ENCODE results near the gene GRIN3B.
A peak's percentile ranks its signal among the peaks of the same experiment; 100 is the strongest.

GRIN3B gene

DNA sequence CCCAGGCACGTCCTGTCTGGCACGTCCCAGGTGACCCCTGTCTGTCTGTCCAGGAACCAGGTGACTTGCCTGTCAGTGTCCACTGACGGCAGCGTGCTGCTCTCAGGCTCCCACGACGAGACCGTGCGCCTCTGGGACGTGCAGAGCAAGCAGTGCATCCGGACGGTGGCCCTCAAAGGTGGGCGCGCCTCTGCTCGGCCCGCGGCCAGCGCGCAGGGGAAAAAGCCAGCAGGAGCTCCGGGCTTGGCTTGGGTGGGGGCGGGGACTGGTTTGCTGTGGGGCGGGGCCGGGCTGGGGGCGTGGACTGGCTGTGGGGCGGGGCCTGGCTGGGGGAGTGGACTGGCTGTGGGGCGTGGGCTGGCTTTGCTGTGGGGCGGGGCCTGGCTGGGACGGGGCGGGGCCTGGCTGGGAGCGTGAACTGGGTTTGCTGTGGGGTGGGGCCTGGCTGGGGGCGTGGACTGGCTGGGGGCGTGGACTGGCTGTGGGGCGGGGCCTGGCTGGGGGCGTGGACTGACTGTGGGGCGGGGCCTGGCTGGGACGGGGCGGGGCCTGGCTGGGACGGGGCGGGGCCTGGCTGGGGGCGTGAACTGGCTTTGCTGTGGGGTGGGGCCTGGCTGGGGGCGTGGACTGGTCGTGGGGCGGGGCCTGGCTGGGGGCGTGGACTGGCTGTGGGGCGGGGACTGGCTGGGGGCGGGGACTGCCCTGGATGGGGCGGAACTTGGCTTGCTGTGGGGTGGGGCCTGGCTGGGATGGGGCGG is 8.9 kb upstream of the GRIN3B start:
- peak; percentile 69 for DNase-seq

DNA sequence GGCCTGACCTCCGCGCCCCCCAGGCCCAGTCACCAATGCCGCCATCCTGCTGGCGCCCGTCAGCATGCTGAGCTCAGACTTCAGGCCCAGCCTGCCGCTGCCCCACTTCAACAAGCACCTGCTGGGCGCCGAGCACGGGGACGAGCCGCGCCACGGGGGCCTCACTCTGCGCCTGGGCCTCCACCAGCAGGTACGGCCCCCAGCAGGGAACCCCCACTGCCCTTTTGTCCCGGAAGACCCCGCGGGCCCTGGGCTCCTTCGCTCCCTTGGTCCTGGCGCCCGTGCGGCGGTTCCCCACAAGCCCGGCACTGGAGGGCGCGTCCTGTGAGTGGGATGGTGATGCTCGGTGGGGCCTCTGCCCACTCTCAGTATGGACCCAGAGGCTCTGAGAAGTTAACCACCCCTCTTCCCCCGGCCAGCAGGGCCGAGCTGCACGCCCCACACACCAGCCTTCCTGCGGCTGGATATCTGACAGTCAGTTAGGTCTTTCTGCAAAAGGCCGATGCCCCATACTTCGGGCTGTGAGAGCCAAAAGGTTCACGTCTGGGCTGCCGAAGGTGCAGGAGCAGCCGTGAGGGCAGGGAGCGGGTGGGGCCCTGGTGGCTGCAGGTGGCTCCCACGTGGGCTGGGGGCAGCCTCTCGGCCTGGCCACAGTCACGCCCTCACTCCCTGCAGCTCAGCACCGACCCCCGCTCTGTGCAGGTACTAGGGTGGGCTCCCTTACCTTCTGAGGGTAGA is 8.1 kb upstream of the GRIN3B start:
- no peak for DNase-seq

DNA sequence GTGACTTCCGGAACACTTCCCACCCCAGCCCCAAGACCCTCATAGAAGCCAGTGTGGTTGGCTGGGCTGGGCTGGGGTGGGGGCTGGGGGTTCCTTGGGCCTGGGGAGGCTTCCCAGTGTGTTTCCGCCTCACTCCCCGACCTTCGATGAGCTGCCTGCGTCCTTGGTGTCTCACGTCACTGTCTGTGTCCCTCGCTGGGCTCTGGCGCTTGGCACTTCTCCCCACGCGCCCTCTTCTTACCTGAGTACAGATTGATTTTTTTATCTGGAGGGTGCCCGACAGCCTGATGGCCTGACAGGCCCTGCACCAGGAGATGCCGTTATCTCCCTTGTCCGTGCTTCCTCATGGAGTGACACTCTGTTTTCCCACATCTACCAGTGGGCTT is 7.6 kb upstream of the GRIN3B start:
- DNase-seq = no peak

DNA sequence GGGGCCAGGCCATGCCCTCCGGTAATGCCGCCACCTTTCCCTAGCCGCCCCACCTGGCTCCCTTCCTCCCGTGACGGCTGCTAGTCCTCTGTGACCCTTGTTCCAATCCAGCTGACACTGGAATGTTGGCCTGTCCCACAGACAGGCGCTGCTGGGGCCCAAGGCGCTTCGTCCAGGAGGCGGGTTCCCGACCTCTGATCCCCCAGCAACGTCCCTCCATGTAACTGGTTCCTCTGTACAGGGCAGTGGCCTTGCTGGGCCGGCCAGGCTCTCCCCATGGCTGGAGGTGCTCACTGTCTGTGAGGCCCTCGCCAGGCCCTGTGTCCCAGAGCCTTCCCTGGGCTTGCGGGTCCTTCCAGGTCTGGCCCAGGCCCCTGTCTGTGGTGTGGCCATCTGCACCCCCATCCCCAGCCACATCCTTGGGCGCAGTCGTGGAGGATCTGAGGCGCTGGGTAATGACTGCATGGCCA is 6.8 kb upstream of the GRIN3B start:
- no peak for DNase-seq

DNA sequence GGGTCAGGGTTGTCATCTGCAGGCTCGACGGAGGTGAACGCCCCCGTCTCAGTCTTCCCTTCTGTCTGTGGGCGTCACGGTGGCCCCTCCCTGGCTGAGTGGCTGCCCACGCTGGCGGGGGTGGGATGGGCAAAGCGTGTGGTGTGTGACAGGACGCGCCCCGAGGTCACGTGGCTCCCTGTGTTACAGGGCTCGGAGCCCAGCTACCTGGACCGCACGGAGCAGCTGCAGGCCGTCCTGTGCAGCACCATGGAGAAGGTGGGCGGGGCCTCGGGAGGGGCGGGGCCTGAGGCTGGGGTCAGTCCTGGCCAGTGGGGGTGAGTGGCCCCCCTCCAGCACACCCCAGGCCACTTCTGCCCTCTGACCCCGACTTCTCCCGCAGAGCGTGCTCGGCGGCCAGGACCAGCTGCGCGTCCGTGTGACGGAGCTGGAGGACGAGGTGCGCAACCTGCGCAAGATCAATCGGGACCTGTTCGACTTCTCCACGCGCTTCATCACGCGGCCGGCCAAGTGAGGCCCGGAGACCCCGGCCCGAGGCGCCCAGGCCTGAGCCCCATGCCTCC is 6.3 kb upstream of the GRIN3B start:
- DNase-seq = no peak

DNA sequence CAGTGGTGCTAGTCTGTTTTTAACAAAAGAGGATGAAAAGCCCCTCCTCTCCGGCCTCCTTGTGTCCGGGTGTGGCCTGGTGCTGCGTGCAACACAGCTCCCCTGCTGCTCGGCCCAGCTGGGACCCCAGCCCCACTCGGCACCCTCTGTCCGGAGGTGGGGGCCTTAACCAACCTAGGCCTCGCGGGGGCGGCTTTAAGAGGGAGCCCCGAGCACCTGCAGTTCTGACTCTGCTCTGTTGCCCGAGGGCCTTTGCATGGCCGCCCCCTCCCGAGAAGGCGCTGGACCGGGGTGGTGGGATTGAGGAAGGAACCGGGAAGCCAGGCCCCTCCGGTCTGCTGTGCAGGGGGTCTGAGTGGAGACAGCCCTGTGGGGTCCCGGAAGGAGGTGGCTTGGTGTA is 5.7 kb upstream of the GRIN3B start:
- DNase-seq = no peak

DNA sequence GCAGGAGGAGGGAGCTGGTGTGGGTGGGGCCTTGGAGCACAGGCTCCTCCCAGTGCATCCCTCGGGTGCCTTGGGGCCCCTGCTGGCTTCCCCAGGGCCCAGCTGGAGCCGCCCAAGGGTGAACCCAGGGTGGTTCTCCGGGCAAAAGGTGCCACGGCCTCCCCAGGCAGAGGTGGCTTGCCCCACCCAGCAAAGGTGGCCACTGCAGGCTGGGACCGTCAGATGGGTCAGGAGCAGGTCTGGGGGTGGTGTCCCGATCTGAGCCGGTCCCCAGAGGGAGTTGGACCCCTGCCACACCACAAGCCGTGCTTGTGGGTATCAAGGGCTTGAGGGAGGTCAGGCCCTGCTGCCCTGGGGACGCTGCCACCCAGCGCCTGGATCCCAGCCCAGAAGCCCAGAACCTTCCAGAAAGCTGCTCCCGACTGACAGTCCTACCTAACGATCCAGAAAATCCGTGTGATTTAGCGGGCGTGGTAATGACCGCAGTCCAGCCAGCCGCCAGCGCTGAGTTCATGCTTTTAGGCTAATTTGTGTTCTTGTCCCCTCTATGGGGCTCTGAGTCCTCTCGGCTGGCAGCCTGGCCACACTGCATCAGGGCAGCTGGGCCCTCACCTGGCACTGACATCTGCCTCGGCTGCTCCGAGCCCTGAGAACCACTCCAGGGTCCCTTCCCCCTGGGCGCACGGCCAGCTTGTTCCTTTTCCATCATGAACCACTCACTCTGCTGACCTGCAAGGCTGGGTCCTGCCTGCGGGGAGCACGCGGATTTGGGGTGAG is 5.0 kb upstream of the GRIN3B start:
- DNase-seq = no peak

DNA sequence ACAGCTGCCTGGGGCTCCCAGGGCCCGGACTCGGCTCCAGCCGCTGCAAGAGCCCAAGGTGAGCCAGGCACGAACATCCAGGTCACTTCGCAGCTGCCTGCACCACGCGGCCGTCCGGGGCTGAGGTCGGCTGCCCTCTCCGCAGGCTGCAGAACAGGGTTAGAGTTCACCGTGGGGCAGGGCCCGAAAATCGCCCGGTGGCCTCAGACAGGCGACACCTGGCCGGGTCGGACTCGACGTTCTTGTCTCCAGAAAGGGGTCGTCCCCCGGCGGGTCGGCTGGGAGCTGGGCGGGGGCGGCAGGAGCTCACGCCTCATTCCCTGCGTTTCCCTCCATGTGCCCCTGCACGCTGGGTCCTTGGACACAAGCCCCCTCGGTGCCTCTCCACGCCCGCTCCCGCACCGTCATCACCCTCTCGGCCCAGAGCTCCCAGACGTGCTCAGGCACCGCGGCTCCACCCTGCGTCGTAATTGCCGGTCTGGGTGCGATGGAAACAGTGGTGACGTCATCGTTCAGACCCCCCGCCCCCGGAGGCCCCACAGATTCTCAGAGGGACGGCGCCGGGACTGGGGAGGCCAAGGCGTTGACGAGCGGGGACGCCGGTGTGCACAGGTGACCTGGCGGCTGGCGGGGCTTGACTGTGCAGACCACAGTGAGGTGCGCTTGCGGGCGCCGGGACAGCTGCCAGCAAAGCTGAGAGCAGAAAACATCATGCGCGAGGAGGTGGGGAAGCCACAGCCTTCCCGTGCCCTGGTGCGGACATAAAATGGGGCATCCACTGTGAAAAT is 4.0 kb upstream of the GRIN3B start:
- peak; percentile 58 for DNase-seq

DNA sequence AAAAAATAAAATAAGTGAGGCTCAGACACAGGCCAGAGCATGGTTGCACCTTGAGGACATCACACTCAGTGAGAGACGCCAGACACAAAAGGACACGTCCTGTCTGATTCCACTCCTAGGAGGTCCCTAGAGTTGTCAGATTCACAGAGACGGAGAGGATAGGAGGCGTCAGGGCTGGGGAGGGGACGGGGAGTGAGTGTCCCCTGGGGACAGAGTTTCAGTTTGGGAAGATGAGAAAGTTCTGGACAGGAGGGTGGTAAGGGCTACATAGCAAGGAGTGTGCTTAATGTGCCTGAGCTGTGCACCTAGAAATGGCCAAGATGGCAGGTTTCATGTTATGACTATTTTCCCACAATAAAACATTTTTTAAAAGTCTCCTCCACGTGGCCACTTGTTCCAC is 2.2 kb upstream of the GRIN3B start:
- DNase-seq = no peak

DNA sequence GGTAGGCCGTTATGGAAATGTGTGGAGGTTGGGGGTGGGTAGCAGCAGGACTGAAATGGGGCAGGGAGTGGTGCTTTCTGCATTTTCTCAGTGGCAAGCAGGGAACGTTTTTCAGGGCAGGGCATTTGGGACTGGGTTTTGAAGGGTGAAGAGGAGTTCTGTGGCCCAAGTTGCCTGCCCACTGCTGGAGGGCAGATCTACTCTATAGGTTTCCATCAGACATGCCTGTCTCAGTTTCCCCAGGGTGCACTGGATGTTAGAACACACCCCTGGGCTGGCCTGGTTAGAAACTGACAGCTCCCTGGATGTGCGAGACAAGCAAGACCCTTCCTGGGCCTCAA is 870 bp upstream of the GRIN3B start:
- DNase-seq = no peak

DNA sequence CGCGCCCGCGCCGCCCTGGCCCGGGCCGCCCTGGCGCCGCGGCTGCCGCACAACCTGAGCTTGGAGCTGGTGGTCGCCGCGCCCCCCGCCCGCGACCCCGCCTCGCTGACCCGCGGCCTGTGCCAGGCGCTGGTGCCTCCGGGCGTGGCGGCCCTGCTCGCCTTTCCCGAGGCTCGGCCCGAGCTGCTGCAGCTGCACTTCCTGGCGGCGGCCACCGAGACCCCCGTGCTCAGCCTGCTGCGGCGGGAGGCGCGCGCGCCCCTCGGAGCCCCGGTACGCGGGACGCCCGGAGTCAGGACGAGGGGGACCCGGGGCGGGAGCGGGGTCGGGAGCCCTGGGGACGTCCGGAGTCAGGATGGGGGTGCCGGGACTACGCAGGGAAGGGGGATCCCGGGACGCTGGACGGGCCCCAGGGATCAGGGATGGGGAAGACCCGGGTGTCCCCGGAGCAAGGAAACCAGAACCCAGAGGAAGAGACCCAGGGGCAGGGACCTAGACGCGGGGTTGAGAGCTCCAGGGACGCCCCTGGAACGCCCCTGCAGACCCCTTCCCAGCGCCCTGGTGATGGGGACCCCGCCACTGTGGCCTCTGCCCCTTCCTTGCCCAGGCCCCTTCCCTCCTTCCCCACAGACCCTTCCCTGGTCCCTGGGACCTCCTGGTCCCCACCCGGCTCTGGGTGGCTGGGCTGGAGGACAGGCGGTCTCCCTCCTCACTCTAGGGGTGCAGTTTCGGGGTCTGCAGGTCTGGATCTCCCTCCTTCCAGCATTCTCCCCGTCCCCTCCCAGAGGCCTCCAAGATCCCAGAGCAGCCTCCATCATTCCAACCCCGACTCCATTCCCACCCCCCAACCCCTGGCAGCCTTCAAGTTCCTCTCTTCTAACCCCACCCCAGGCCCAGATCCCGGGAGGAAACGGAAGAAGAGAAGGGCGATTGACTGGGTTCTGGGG is 645 bp downstream of the GRIN3B start:
- no peak for DNase-seq

DNA sequence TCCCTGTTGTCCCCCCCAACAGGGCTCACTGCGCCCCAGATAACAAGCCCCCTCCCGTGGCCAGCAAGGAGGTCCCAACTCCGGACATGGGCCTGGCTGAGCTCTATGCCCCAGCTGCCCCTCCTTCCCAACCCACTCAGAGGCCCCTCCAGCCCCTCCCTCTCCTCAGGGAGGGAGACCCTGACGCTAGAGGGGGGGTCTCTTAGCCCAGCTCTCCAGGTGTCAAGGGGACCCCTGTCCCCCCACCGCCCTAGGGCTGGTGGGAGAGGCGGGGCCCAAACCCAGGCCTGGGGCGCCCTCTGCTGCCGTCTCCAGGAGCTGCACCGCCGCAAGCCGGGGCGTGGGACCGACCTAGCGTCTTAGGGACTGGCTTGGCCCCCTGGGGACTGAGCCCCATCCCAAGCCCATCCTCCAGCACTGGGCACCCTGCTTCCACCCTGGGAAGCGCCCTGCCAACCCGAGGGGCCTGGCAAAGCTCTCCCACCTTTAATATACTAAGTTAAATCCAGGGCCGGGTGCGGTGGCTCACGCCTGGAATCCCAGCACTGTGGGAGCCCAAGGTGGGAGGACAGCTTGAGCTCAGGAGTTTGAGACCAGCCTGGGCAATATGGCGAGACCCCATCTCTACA is 1.4 kb downstream of the GRIN3B start:
- peak; percentile 68 for DNase-seq

DNA sequence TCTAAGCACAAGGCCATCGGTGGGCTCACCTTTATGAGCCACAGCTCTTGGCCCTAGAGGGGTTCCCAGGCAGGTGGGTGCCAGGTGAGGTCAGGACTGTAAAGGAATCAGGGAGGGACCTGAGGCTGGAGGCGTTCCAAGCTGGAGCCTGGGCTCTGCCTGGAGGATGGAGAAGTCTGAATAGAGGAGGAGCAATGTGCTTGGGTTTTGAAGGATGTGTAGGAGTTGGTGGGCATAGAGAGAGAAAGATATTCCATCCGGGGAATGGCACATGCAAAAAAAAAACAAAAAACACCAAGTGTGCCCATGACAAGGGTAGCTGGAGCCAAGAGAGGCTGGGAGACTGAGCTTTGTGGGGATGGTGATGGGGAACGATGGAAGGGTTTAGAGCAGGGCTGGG is 2.4 kb downstream of the GRIN3B start:
- no peak for DNase-seq

DNA sequence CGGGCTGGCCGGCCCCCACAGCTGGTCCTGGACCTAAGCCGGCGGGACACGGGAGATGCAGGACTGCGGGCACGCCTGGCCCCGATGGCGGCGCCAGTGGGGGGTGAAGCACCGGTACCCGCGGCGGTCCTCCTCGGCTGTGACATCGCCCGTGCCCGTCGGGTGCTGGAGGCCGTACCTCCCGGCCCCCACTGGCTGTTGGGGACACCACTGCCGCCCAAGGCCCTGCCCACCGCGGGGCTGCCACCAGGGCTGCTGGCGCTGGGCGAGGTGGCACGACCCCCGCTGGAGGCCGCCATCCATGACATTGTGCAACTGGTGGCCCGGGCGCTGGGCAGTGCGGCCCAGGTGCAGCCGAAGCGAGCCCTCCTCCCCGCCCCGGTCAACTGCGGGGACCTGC is 3.1 kb downstream of the GRIN3B start:
- DNase-seq = no peak

DNA sequence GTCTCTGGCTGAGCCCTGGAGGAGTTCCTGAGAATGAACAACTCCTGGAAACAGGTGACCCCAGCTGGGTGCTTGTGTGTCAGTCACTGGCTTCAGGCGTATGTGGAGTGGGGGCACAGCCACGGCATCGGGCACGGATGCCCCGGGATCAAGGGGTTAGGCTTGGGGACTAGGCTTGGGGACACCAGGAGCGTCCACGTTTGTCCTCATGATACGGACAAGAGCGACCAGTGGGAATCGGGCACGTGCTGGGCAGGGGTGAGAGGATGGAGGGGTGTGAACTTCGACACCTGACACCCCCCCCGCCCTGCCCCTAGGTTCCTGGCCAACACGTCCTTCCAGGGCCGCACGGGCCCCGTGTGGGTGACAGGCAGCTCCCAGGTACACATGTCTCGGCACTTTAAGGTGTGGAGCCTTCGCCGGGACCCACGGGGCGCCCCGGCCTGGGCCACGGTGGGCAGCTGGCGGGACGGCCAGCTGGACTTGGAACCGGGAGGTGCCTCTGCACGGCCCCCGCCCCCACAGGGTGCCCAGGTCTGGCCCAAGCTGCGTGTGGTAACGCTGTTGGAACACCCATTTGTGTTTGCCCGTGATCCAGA is 4.1 kb downstream of the GRIN3B start:
- DNase-seq = no peak

DNA sequence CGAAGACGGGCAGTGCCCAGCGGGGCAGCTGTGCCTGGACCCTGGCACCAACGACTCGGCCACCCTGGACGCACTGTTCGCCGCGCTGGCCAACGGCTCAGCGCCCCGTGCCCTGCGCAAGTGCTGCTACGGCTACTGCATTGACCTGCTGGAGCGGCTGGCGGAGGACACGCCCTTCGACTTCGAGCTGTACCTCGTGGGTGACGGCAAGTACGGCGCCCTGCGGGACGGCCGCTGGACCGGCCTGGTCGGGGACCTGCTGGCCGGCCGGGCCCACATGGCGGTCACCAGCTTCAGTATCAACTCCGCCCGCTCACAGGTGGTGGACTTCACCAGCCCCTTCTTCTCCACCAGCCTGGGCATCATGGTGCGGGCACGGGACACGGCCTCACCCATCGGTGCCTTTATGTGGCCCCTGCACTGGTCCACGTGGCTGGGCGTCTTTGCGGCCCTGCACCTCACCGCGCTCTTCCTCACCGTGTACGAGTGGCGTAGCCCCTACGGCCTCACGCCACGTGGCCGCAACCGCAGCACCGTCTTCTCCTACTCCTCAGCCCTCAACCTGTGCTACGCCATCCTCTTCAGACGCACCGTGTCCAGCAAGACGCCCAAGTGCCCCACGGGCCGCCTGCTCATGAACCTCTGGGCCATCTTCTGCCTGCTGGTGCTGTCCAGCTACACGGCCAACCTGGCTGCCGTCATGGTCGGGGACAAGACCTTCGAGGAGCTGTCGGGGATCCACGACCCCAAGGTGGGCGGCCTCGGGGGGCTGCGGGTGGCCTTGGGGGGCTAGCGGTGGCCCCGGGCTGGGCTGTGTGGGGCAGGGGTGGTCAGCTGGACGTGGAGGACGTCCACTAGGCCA is 4.8 kb downstream of the GRIN3B start:
- DNase-seq = no peak

DNA sequence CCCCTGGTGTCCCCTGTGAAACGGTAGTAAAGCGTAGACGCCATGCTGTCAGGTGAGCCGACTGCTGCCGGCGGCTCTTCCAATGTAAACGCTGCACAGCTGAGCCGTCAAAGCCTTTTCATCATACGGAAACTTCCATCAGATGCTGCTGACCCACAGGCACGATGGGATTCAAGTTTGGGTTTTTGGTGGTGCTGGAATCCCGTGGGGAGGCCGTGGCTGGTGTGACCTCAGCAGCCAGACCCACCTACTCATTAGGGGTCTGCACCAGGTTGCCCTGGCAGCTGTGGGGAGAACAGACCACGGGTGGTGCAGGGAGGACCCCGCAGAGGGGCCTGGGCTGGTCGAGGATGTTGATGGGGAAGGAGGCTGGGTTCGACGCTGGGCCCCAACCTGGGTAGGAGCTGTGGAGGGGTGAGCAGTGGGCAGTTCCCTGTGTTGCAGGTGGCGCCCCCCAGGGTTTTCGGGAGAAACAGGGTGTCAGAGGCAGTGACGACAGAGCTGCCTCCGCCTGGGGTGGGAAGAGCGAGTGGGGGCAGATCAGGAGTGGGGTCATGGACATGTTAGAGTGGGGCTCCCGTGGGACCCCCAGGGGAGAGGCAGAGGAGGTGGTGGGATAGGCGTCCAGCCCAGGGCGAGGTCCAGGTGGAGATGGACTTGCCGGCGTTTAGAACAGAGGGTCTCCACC is 6.6 kb downstream of the GRIN3B start:
- no peak for DNase-seq

DNA sequence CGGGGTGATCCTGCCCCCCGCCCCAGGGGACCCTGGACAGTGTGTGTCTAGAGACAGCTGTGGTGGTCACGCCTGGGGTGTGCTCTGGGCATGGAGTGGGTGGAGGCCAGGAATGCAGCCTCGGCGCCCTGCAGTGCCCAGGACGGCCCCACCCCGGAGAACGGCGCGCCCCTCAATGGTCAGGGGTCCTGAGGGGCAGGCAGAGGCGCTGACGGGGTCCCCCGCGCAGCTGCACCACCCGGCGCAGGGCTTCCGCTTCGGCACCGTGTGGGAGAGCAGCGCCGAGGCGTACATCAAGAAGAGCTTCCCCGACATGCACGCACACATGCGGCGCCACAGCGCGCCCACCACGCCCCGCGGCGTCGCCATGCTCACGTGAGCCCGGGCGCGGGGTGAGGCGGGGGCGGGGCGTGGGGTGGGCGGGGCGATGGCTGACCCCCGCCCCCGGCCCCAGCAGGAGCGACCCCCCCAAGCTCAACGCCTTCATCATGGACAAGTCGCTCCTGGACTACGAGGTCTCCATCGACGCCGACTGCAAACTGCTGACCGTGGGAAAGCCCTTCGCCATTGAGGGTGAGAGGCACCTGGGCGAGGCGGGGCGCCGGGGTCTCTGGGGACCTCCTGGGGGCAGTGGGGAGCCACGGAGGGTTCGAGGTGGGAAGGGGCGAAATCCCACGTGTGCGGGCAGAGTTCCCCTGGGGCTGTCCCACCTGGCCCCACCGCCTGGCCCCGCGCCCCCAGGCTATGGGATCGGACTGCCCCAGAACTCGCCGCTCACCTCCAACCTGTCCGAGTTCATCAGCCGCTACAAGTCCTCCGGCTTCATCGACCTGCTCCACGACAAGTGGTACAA is 7.4 kb downstream of the GRIN3B start:
- no peak for DNase-seq
